OCI-LY3 (cell line): Measurements from ENCODE around the gene PARD3B.

Experiments
- H2AFZ ChIP-seq: fragments of 200-600, 300-600 bp; shearing (Covaris generic); 2 replicates; pipeline ENCODE4 v1.6.0; 2014; ENCODE audit warnings: antibody characterized with exemption, low read depth, low read length
- H3K27ac ChIP-seq: fragments of 200-600, 300-600 bp; sonication (generic); 2 replicates; pipeline ENCODE4 v1.5.1; 2014; ENCODE audit warnings: mild to moderate bottlenecking, low read length, moderate library complexity, mixed read lengths
- H3K27me3 ChIP-seq: fragments of 200-600, 300-600 bp; sonication (generic); 2 replicates; pipeline ENCODE4 v1.6.1; 2014; ENCODE audit warnings: low read depth, low read length, mixed read lengths
- H3K36me3 ChIP-seq: fragments of 200-600, 300-600 bp; sonication (generic); replicated peaks from 2 replicates; pipeline ENCODE3; 2014; ENCODE audit warnings: low read depth, low read length, mixed read lengths
- H3K4me1 ChIP-seq: fragments of 300-600, 200-600 bp; sonication (generic); 2 replicates; pipeline ENCODE4 v1.6.1; 2014; ENCODE audit warnings: low read length, mixed read lengths
- H3K4me2 ChIP-seq: fragments of 200-600, 300-600 bp; sonication (generic); 2 replicates; pipeline ENCODE4 v1.6.1; 2014; ENCODE audit warnings: low read length, mixed read lengths
- H3K4me3 ChIP-seq: fragments of 300-600, 200-600 bp; sonication (generic); 2 replicates; pipeline ENCODE4 v1.5.1; 2014; ENCODE audit warnings: antibody characterized with exemption, mild to moderate bottlenecking, low read length, moderate library complexity
- H3K79me2 ChIP-seq: fragments of 300-600, 200-600 bp; shearing (Covaris generic); 2 replicates; pipeline ENCODE4 v1.6.1; 2014; ENCODE audit warnings: mild to moderate bottlenecking, low read length, mixed read lengths
- H3K9ac ChIP-seq: fragments of 300-600, 200-600 bp; shearing (Covaris generic); 2 replicates; pipeline ENCODE4 v1.6.0; 2014; ENCODE audit warnings: mild to moderate bottlenecking, low read length, moderate library complexity
- H3K9me3 ChIP-seq: fragments of 200-600, 300-600 bp; shearing (Covaris generic); 2 replicates; pipeline ENCODE4 v1.6.1; 2014; ENCODE audit warnings: low read length, mixed read lengths; ENCODE audit not compliant: insufficient read depth
- H4K20me1 ChIP-seq: fragments of 200-600, 300-600 bp; sonication (generic); 2 replicates; pipeline ENCODE4 v1.6.1; 2016; ENCODE audit warnings: low read length, mixed read lengths; ENCODE audit not compliant: insufficient read depth
- CTCF ChIP-seq: fragments of 200-600, 300-600 bp; sonication (generic); IDR thresholded peaks from 2 replicates; pipeline ENCODE4 v1.5.1; 2014; ENCODE audit warnings: antibody characterized with exemption, low read length, low read depth
- EZH2phosphoT487 ChIP-seq: fragments of 200-600 bp; shearing (Covaris generic); IDR thresholded peaks from 2 replicates; pipeline ENCODE4 v1.6.1; 2018; ENCODE audit warnings: antibody characterized with exemption, mixed run types, low read depth

The PARD3B gene

GRCh38 chr2:204625135-204625534, 79.9 kb downstream of the PARD3B start:
- Histone ChIP-seq H3K36me3 (no peaks in the 10 kb centered on the region), H2AFZ (no peak overlapping the region), H3K4me2 (no peak overlapping the region), H3K4me3 (no peak overlapping the region), H3K27me3 (no peaks in the 10 kb centered on the region; the same call in 1 of the 2 replicates), H3K79me2 (no peaks in the 10 kb centered on the region), H3K27ac (no peak overlapping the region), H3K9me3 (no peaks in the 10 kb centered on the region), H4K20me1 (no peaks in the 10 kb centered on the region), H3K4me1 (no peaks in the 10 kb centered on the region), H3K9ac (no peak overlapping the region)
- TF ChIP-seq CTCF (peak; percentile 30; the same call in 1 of the 2 replicates), EZH2phosphoT487 (no peak)

- no peak overlapping the region for H3K4me2 ChIP-seq
Observed at GRCh38 chr2:204628926-204629712, 83.8 kb downstream of the PARD3B start.

GRCh38 chr2:204632410-204632809, 87.1 kb downstream of the PARD3B start:
- Histone ChIP-seq H3K79me2 (no peaks in the 10 kb centered on the region), H3K4me1 (no peaks in the 10 kb centered on the region), H3K27me3 (no peaks in the 10 kb centered on the region), H3K36me3 (no peaks in the 10 kb centered on the region), H3K4me2 (no peak overlapping the region), H4K20me1 (no peaks in the 10 kb centered on the region), H3K4me3 (no peak overlapping the region), H3K9me3 (no peaks in the 10 kb centered on the region), H2AFZ (no peak overlapping the region), H3K27ac (no peak overlapping the region), H3K9ac (no peak overlapping the region)
- TF ChIP-seq EZH2phosphoT487, result no peak
- TF ChIP-seq CTCF, result no peak

More at GRCh38 chr2:204628926-204629712, 83.8 kb downstream of the PARD3B start:
- Histone ChIP-seq H3K79me2 (no peaks in the 10 kb centered on the region), H3K27ac (no peak overlapping the region), H3K9me3 (no peaks in the 10 kb centered on the region), H3K27me3 (no peaks in the 10 kb centered on the region), H2AFZ (no peak overlapping the region), H3K4me1 (no peaks in the 10 kb centered on the region), H3K4me3 (no peak overlapping the region), H3K9ac (no peak overlapping the region), H4K20me1 (no peaks in the 10 kb centered on the region), H3K36me3 (no peaks in the 10 kb centered on the region)
- TF ChIP-seq EZH2phosphoT487 (no peak), CTCF (no peak)

- Histone ChIP-seq H3K4me2 (no peak overlapping the region), H2AFZ (no peak overlapping the region), H3K36me3 (no peaks in the 10 kb centered on the region), H3K9ac (no peak overlapping the region), H3K27ac (no peak overlapping the region), H4K20me1 (no peaks in the 10 kb centered on the region), H3K4me1 (no peaks in the 10 kb centered on the region), H3K9me3 (no peaks in the 10 kb centered on the region), H3K79me2 (no peaks in the 10 kb centered on the region), H3K27me3 (no peaks in the 10 kb centered on the region), H3K4me3 (no peak overlapping the region)
- no peak for TF ChIP-seq CTCF
Observed at GRCh38 chr2:204634564-204634963, 89.3 kb downstream of the PARD3B start.
